IMR-90 (cell line): Measurements from ENCODE around the gene MINDY3. TPM values are rescaled to one million over a fixed set of nuclear protein-coding genes. Genes with fewer than 3 reads are reported as not detected.

Source experiments
- ATAC-seq: fragments of 200-7000 bp; cut with Tn5 transposase; 2 replicates; pipeline ENCODE4 v1.9.1; 2020; ENCODE audit warnings: low read depth, mild to moderate bottlenecking, moderate library complexity
- BruUV-seq: library from RNA; stranded (reverse); fragments of 400-500 nt; replicated peaks from 2 replicates; lab custom pipeline; 2021; lab: Mats Ljungman, UMichigan
- CTCF ChIA-PET: fragments of 300-600 bp; formaldehyde crosslinking; extraction: SDS; loops from one replicate; lab custom pipeline; 2021; ENCODE audit warnings: antibody characterized with exemption; lab: Yijun Ruan, JAX
- POLR2A ChIA-PET: fragments of 300-600 bp; sonication (Branson Sonifier 250); formaldehyde crosslinking; loops from one replicate; lab custom pipeline; 2022; ENCODE audit warnings: antibody characterized with exemption; ENCODE audit not compliant: unreplicated experiment; lab: Charles Lee
- DNase-seq: peaks from one replicate; pipeline ENCODE4 v3.0.0; 2013
- H2AFZ ChIP-seq: replicated peaks from 2 replicates; pipeline ENCODE3; 2013; ENCODE audit warnings: low read length, mild to moderate bottlenecking; ENCODE audit not compliant: poor library complexity
- H2AK5ac ChIP-seq: 2 replicates; pipeline ENCODE4 v1.6.1; 2013; ENCODE audit warnings: low read depth, low read length, inconsistent platforms
- H2AK9ac ChIP-seq: replicated peaks from 2 replicates; pipeline ENCODE3; 2013; ENCODE audit warnings: mild to moderate bottlenecking, low read depth, low read length, moderate library complexity; ENCODE audit not compliant: poor library complexity
- H2BK120ac ChIP-seq: 2 replicates; pipeline ENCODE4 v1.6.1; 2013; ENCODE audit warnings: low read depth, low read length, inconsistent platforms
- H2BK15ac ChIP-seq: 3 replicates; pipeline ENCODE4 v1.6.1; 2013; ENCODE audit warnings: low read depth, low read length, inconsistent platforms
- H2BK20ac ChIP-seq: 2 replicates; pipeline ENCODE4 v1.6.1; 2013; ENCODE audit warnings: low read depth, mild to moderate bottlenecking, inconsistent platforms, low read length, moderate library complexity
- H2BK5ac ChIP-seq: 2 replicates; pipeline ENCODE4 v1.6.1; 2013; ENCODE audit warnings: mild to moderate bottlenecking, low read depth, low read length, inconsistent platforms; ENCODE audit not compliant: poor library complexity, severe bottlenecking
- H3K14ac ChIP-seq: replicated peaks from 2 replicates; pipeline ENCODE4 v1.6.1; 2013; ENCODE audit warnings: low read depth, low read length, inconsistent platforms
- H3K18ac ChIP-seq: 2 replicates; pipeline ENCODE4 v1.6.1; 2013; ENCODE audit warnings: low read depth, low read length, control low read depth
- H3K23ac ChIP-seq: 2 replicates; pipeline ENCODE4 v1.6.1; 2013; ENCODE audit warnings: low read depth, low read length, inconsistent platforms
- H3K27ac ChIP-seq: 2 replicates; pipeline ENCODE4 v1.5.1; 2013; ENCODE audit warnings: mild to moderate bottlenecking, control low read depth, low read length; ENCODE audit not compliant: insufficient read depth
- H3K27me3 ChIP-seq: 2 replicates; pipeline ENCODE4 v1.6.1; 2013; ENCODE audit warnings: low read length; ENCODE audit not compliant: control insufficient read depth, insufficient read depth
- H3K36me3 ChIP-seq: 2 replicates; pipeline ENCODE4 v1.6.1; 2013; ENCODE audit warnings: low read length, mixed read lengths; ENCODE audit not compliant: control insufficient read depth, insufficient read depth
- H3K4ac ChIP-seq: 2 replicates; pipeline ENCODE4 v1.6.1; 2013; ENCODE audit warnings: low read depth, low read length, inconsistent platforms
- H3K4me1 ChIP-seq: 2 replicates; pipeline ENCODE4 v1.6.1; 2013; ENCODE audit warnings: low read length, mixed read lengths; ENCODE audit not compliant: control insufficient read depth, insufficient read depth
- H3K4me2 ChIP-seq: 2 replicates; pipeline ENCODE4 v1.6.1; 2013; ENCODE audit warnings: low read depth, mild to moderate bottlenecking, control low read depth, low read length, moderate library complexity
- H3K4me3 ChIP-seq: 2 replicates; pipeline ENCODE4 v1.5.1; 2013; ENCODE audit warnings: low read depth, mild to moderate bottlenecking, control low read depth, low read length, moderate library complexity; ENCODE audit not compliant: insufficient read depth
- H3K56ac ChIP-seq: 2 replicates; pipeline ENCODE4 v1.6.1; 2013; ENCODE audit warnings: low read length, inconsistent platforms; ENCODE audit not compliant: insufficient read depth; ENCODE audit errors: extremely low read depth
- H3K79me1 ChIP-seq, 2 experiments: 2 replicates each; pipeline ENCODE4 v1.6.1; 2013; ENCODE audit warnings: low read length in 2 of 2, inconsistent platforms in 1 of 2, low read depth in 1 of 2
- H3K9ac ChIP-seq: 2 replicates; pipeline ENCODE4 v1.6.1; 2013; ENCODE audit warnings: low read depth, low read length, control low read depth
- H3K9me1 ChIP-seq: 2 replicates; pipeline ENCODE4 v1.6.1; 2013; ENCODE audit warnings: low read length, inconsistent platforms; ENCODE audit not compliant: insufficient read depth
- H3K9me3 ChIP-seq: 2 replicates; pipeline ENCODE4 v1.6.1; 2013; ENCODE audit warnings: low read length; ENCODE audit not compliant: control insufficient read depth, insufficient read depth
- H4K20me1 ChIP-seq: 2 replicates; pipeline ENCODE4 v1.6.1; 2013; ENCODE audit warnings: low read length, inconsistent platforms; ENCODE audit not compliant: insufficient read depth
- H4K5ac ChIP-seq: 2 replicates; pipeline ENCODE4 v1.6.1; 2013; ENCODE audit warnings: mild to moderate bottlenecking, low read depth, low read length, control low read depth
- H4K8ac ChIP-seq, 2 experiments: 2 replicates each; pipeline ENCODE4 v1.6.1; 2013; ENCODE audit warnings: low read depth in 2 of 2, low read length in 2 of 2, control low read depth in 1 of 2, inconsistent platforms in 1 of 2
- H4K91ac ChIP-seq: 2 replicates; pipeline ENCODE4 v1.6.1; 2013; ENCODE audit warnings: low read depth, low read length, inconsistent platforms; ENCODE audit not compliant: insufficient read depth
- BHLHE40 ChIP-seq: fragments of 150-350 bp; IDR thresholded peaks from 2 replicates; pipeline ENCODE4 v1.6.1; 2016; ENCODE audit warnings: mild to moderate bottlenecking, low read depth, low read length
- CEBPB ChIP-seq: IDR thresholded peaks from 2 replicates; pipeline ENCODE4 v1.6.1; 2012; ENCODE audit warnings: low read depth, low read length, improper control_type of control experiment
- CHD1 ChIP-seq: IDR thresholded peaks from 2 replicates; pipeline ENCODE4 v1.6.1; 2012; ENCODE audit warnings: low read depth, low read length, improper control_type of control experiment
- CTCF ChIP-seq: conservative IDR thresholded peaks from 2 replicates; pipeline ENCODE4 v1.5.1; 2012; ENCODE audit warnings: mild to moderate bottlenecking, low read depth, low read length, improper control_type of control experiment
- ELK1 ChIP-seq: fragments of 150-350 bp; IDR thresholded peaks from 2 replicates; pipeline ENCODE4 v1.6.1; 2016; ENCODE audit warnings: low read depth, mild to moderate bottlenecking, low read length, moderate library complexity, borderline replicate concordance
- FOS ChIP-seq: fragments of 150-350 bp; IDR thresholded peaks from 2 replicates; pipeline ENCODE4 v1.6.1; 2016; ENCODE audit warnings: low read depth, low read length
- MAFK ChIP-seq: IDR thresholded peaks from 2 replicates; pipeline ENCODE4 v1.6.1; 2012; ENCODE audit warnings: low read depth, low read length, improper control_type of control experiment
- MAZ ChIP-seq: IDR thresholded peaks from 2 replicates; pipeline ENCODE4 v1.6.1; 2012; ENCODE audit warnings: low read depth, mild to moderate bottlenecking, low read length, improper control_type of control experiment, moderate library complexity, borderline replicate concordance
- MXI1 ChIP-seq: IDR thresholded peaks from 2 replicates; pipeline ENCODE4 v1.6.1; 2012; ENCODE audit warnings: low read depth, mild to moderate bottlenecking, low read length, moderate library complexity, borderline replicate concordance
- NFE2L2 ChIP-seq: fragments of 150-350 bp; IDR thresholded peaks from 2 replicates; pipeline ENCODE4 v1.6.1; 2016; ENCODE audit warnings: low read depth, mild to moderate bottlenecking, low read length
- POLR2A ChIP-seq: IDR thresholded peaks from 2 replicates; pipeline ENCODE4 v1.6.1; 2012; ENCODE audit warnings: mild to moderate bottlenecking, low read depth, low read length
- RCOR1 ChIP-seq: IDR thresholded peaks from 2 replicates; pipeline ENCODE4 v1.6.1; 2012; ENCODE audit warnings: mild to moderate bottlenecking, low read length, improper control_type of control experiment; ENCODE audit not compliant: insufficient replicate concordance
- RFX5 ChIP-seq: IDR thresholded peaks from 2 replicates; pipeline ENCODE4 v1.8.0; 2012; ENCODE audit warnings: low read depth, mild to moderate bottlenecking, low read length, moderate library complexity
- SMC3 ChIP-seq: fragments of 150-350 bp; IDR thresholded peaks from 2 replicates; pipeline ENCODE4 v1.6.1; 2016; ENCODE audit warnings: low read depth, mild to moderate bottlenecking, antibody characterized with exemption, low read length, moderate library complexity
- USF2 ChIP-seq: fragments of 150-350 bp; IDR thresholded peaks from 2 replicates; pipeline ENCODE4 v1.6.1; 2017; ENCODE audit warnings: mild to moderate bottlenecking, antibody characterized with exemption, low read length, low read depth
- WGBS, 2 experiments: methylation state at CpG; one replicate each; pipeline versions ENCODE4 v1.1.5 to v1.1.7; 2013; ENCODE audit warnings: missing lambda C conversion rate in 2 of 2; ENCODE audit not compliant: insufficient read length in 1 of 2; ENCODE audit errors: extremely low coverage in 2 of 2; 5-methylcytosine and 5-hydroxymethylcytosine counted together
- dilution Hi-C: fragments of 300-500 bp; cut with HindIII; formaldehyde crosslinking; loops from one replicate; pipeline ENCODE4 v1.14.3; 2018; ENCODE audit warnings: low sequenced_read_pairs; ENCODE audit not compliant: unreplicated experiment
- in situ Hi-C: fragments of 300-500 bp; cut with MboI; formaldehyde crosslinking; loops from 3 replicates; pipeline ENCODE4 v1.14.3; 2019; ENCODE audit warnings: low sequenced_read_pairs, inconsistent platforms, mixed read lengths
- intact Hi-C: fragments of 100-400 bp; cut with micrococcal nuclease; formaldehyde crosslinking; loops from 2 replicates; pipeline ENCODE4 v1.10.0; 2022
- polyA plus RNA-seq, 3 experiments: library from polyadenylated mRNA; depleted of rRNA; stranded (reverse); fragments of >200 nt; gene quantifications; 2 replicates each; pipeline ENCODE4 v1.2.3, GENCODE V29; 2012; ENCODE audit warnings: low replicate concordance in 1 of 3
- total RNA-seq: library from RNA; depleted of rRNA; stranded (reverse); fragments of >200 nt; gene quantifications from 2 replicates; pipeline ENCODE4 v1.2.3, GENCODE V29; 2012

Gene MINDY3
- total and polyA plus RNA-seq, 2 of the 4 experiments (the other 2 are of a cell fraction), result 13.9 to 14.5 TPM

GRCh38 chr10:15801147-15801546, 59.2 kb downstream of the MINDY3 start:
- ChIA-PET POLR2A (no interaction called here), CTCF (interaction anchor here (1.1 kb wide), 1 partner anchor 9 kb away, joined by 3 read pairs; no protein-coding TSS in a partner anchor)
- H3K79me1 ChIP-seq, result peaks cover 0 to 5% of the 10 kb centered on the region in 2 experiments; a peak in 1 of 4 replicates
- no peak overlapping the region for H2BK20ac ChIP-seq
- no peak overlapping the region for H2BK5ac ChIP-seq
- dilution Hi-C loops (no loop called here), intact Hi-C loops (no loop called here), in situ Hi-C loops (no loop called here)
- no peak overlapping the region for H2BK120ac ChIP-seq
- H2AK9ac ChIP-seq, result no peak overlapping the region
- H3K4me1 ChIP-seq, result no peaks in the 10 kb centered on the region; the same call in 1 of the 2 replicates
- WGBS, 2 experiments, result no CpG with 5 or more reads among the region's 1 CpG
- H3K9me3 ChIP-seq, result no peaks in the 10 kb centered on the region
- H4K5ac ChIP-seq, result no peak overlapping the region
- H2AFZ ChIP-seq, result no peak overlapping the region
- TF ChIP-seq USF2 (no peak), RFX5 (no peak), MAZ (no peak), SMC3 (no peak), CTCF (no peak), CHD1 (no peak), MXI1 (no peak), FOS (no peak), MAFK (no peak), POLR2A (no peak), CEBPB (no peak), RCOR1 (no peak), BHLHE40 (no peak), NFE2L2 (no peak), ELK1 (no peak)
- H3K23ac ChIP-seq, result no peak overlapping the region
- no peak overlapping the region for H4K91ac ChIP-seq
- H2AK5ac ChIP-seq, result no peak overlapping the region
- no peak overlapping the region for H3K4ac ChIP-seq
- no peak overlapping the region for H4K8ac ChIP-seq
- no peaks in the 10 kb centered on the region for H3K9me1 ChIP-seq
- H3K4me2 ChIP-seq, result no peak overlapping the region
- no peaks in the 10 kb centered on the region for H3K27me3 ChIP-seq
- no peak overlapping the region for H3K56ac ChIP-seq
- H4K20me1 ChIP-seq, result no peaks in the 10 kb centered on the region
- H3K18ac ChIP-seq, result no peak overlapping the region
- DNase-seq (no peak), ATAC-seq (no peak)
- no peak overlapping the region for H3K14ac ChIP-seq
- peaks cover 8% of the 10 kb centered on the region for H3K36me3 ChIP-seq
- no peak overlapping the region for H3K27ac ChIP-seq
- no peak overlapping the region for H2BK15ac ChIP-seq
- BruUV-seq, result no TSS peak
- no peak overlapping the region for H3K4me3 ChIP-seq
- no peak overlapping the region for H3K9ac ChIP-seq
